ENCODE measurements around the gene BCLAF1. TPM values are rescaled to one million over a fixed set of nuclear protein-coding genes. Genes with fewer than 3 reads are reported as not detected.

Gene BCLAF1
- total RNA-seq, 1 donor from 2014 or later = 154 TPM

GRCh38 chr6:136212608-136213007 is 77.0 kb downstream of the BCLAF1 start:
- no peaks in the 10 kb centered on the region for H3K4me1 Mint-ChIP-seq (ENCODE audit: low read depth, unreplicated experiment)

GRCh38 chr6:136210398-136211165 is 79.1 kb downstream of the BCLAF1 start:
- Histone ChIP-seq H3K79me2 (ENCODE audit: insufficient read depth, low read length) (no peaks in the 10 kb centered on the region), H3K27me3 (ENCODE audit: insufficient read depth, low read length) (no peaks in the 10 kb centered on the region), H3K36me3 (ENCODE audit: insufficient read depth, low read length) (no peaks in the 10 kb centered on the region), H3K27ac (ENCODE audit: low read depth, low read length) (no peak overlapping the region), H2AFZ (ENCODE audit: low read depth, low read length) (no peak overlapping the region), H4K20me1 (ENCODE audit: insufficient read depth, low read length) (no peaks in the 10 kb centered on the region), H3K9me3 (ENCODE audit: insufficient read depth, low read depth, low read length) (no peaks in the 10 kb centered on the region), H3K4me1 (ENCODE audit: insufficient read depth, low read length) (no peaks in the 10 kb centered on the region), H3K4me2 (ENCODE audit: low read length) (no peak overlapping the region), H3K9ac (ENCODE audit: low read length) (no peak overlapping the region), H3K4me3 (ENCODE audit: insufficient read depth, low read depth, low read length) (no peak overlapping the region)
- Mint-ChIP-seq H3K27me3 (ENCODE audit: low read depth, unreplicated experiment) (no peaks in the 10 kb centered on the region), H3K27ac (ENCODE audit: unreplicated experiment) (no peak overlapping the region), H3K4me1 (ENCODE audit: low read depth, unreplicated experiment) (no peaks in the 10 kb centered on the region), H3K4me3 (ENCODE audit: unreplicated experiment) (no peak overlapping the region), H3K36me3 (ENCODE audit: low read depth, unreplicated experiment) (no peaks in the 10 kb centered on the region), H3K9me3 (ENCODE audit: unreplicated experiment) (peaks cover 3% of the 10 kb centered on the region)
- FAIRE-seq (no peak), DNase-seq (ENCODE audit: low read depth) (no peak)
- TF ChIP-seq EZH2 (IDR thresholded peaks at IDR 0.05; ENCODE audit: insufficient read depth, low read length) (no peak), CTCF (IDR thresholded peaks at IDR 0.05; ENCODE audit: insufficient read depth, low read depth, low read length) (no peak)

More at GRCh38 chr6:136212608-136213007, 77.0 kb downstream of the BCLAF1 start:
- Mint-ChIP-seq H3K36me3 (ENCODE audit: low read depth, unreplicated experiment) (no peaks in the 10 kb centered on the region), H3K27me3 (ENCODE audit: low read depth, unreplicated experiment) (no peaks in the 10 kb centered on the region), H3K4me3 (ENCODE audit: unreplicated experiment) (no peak overlapping the region), H3K27ac (ENCODE audit: unreplicated experiment) (no peak overlapping the region), H3K9me3 (ENCODE audit: unreplicated experiment) (peaks cover 3% of the 10 kb centered on the region)
- Histone ChIP-seq H3K4me2 (ENCODE audit: low read length) (no peak overlapping the region), H3K9me3 (ENCODE audit: insufficient read depth, low read depth, low read length) (no peaks in the 10 kb centered on the region), H3K36me3 (ENCODE audit: insufficient read depth, low read length) (no peaks in the 10 kb centered on the region), H3K79me2 (ENCODE audit: insufficient read depth, low read length) (no peaks in the 10 kb centered on the region), H2AFZ (ENCODE audit: low read depth, low read length) (no peak overlapping the region), H3K4me3 (ENCODE audit: insufficient read depth, low read depth, low read length) (no peak overlapping the region), H3K4me1 (ENCODE audit: insufficient read depth, low read length) (no peaks in the 10 kb centered on the region), H4K20me1 (ENCODE audit: insufficient read depth, low read length) (no peaks in the 10 kb centered on the region), H3K9ac (ENCODE audit: low read length) (no peak overlapping the region), H3K27me3 (ENCODE audit: insufficient read depth, low read length) (no peaks in the 10 kb centered on the region), H3K27ac (ENCODE audit: low read depth, low read length) (no peak overlapping the region)
- DNase-seq (ENCODE audit: low read depth) = no peak
- TF ChIP-seq CTCF (IDR thresholded peaks at IDR 0.05; ENCODE audit: insufficient read depth, low read depth, low read length) (no peak), EZH2 (IDR thresholded peaks at IDR 0.05; ENCODE audit: insufficient read depth, low read length) (no peak)
- FAIRE-seq = no peak

- Histone ChIP-seq H3K27me3 (ENCODE audit: insufficient read depth, low read length) (no peaks in the 10 kb centered on the region), H3K4me1 (ENCODE audit: insufficient read depth, low read length) (no peaks in the 10 kb centered on the region), H3K4me2 (ENCODE audit: low read length) (no peak overlapping the region), H3K27ac (ENCODE audit: low read depth, low read length) (no peak overlapping the region), H3K9me3 (ENCODE audit: insufficient read depth, low read depth, low read length) (no peaks in the 10 kb centered on the region), H4K20me1 (ENCODE audit: insufficient read depth, low read length) (no peaks in the 10 kb centered on the region), H3K9ac (ENCODE audit: low read length) (no peak overlapping the region), H3K36me3 (ENCODE audit: insufficient read depth, low read length) (no peaks in the 10 kb centered on the region), H3K79me2 (ENCODE audit: insufficient read depth, low read length) (no peaks in the 10 kb centered on the region), H2AFZ (ENCODE audit: low read depth, low read length) (no peak overlapping the region), H3K4me3 (ENCODE audit: insufficient read depth, low read depth, low read length) (no peak overlapping the region)
- Mint-ChIP-seq H3K9me3 (ENCODE audit: unreplicated experiment) (peaks cover 3% of the 10 kb centered on the region), H3K27me3 (ENCODE audit: low read depth, unreplicated experiment) (no peaks in the 10 kb centered on the region), H3K36me3 (ENCODE audit: low read depth, unreplicated experiment) (no peaks in the 10 kb centered on the region), H3K4me1 (ENCODE audit: low read depth, unreplicated experiment) (no peaks in the 10 kb centered on the region), H3K4me3 (ENCODE audit: unreplicated experiment) (no peak overlapping the region), H3K27ac (ENCODE audit: unreplicated experiment) (peak overlapping the region; percentile 27)
- DNase-seq (ENCODE audit: low read depth) = no peak
- no peak for TF ChIP-seq EZH2 (IDR thresholded peaks at IDR 0.05; ENCODE audit: insufficient read depth, low read length)
- no peak for TF ChIP-seq CTCF (IDR thresholded peaks at IDR 0.05; ENCODE audit: insufficient read depth, low read depth, low read length)
- FAIRE-seq = no peak
These were observed 80.2 kb downstream of the BCLAF1 start for GRCh38 chr6:136209496-136209895.

All from astrocyte (in vitro differentiated cells and primary cell).